Panc1 (cell line): ENCODE measurements around the gene WNK4. TPM values are rescaled to one million over a fixed set of nuclear protein-coding genes. Genes with fewer than 3 reads are reported as not detected.

Experiments used
- ATAC-seq: fragments of 200-7000 bp; cut with Tn5 transposase; 2 replicates; pipeline ENCODE4 v1.9.1; 2020; ENCODE audit warnings: mild to moderate bottlenecking, moderate library complexity
- BruUV-seq: library from RNA; stranded (reverse); fragments of 400-500 nt; replicated peaks from 2 replicates; lab custom pipeline; 2021; lab: Mats Ljungman, UMichigan
- CTCF ChIA-PET: fragments of 300-600 bp; sonication (Branson Sonifier 250); formaldehyde crosslinking; loops from one replicate; lab custom pipeline; 2022; ENCODE audit warnings: antibody characterized with exemption; lab: Charles Lee
- POLR2A ChIA-PET: fragments of 300-600 bp; sonication (Branson Sonifier 250); formaldehyde crosslinking; loops from one replicate; lab custom pipeline; 2022; ENCODE audit warnings: antibody characterized with exemption; lab: Charles Lee
- DNase-seq: peaks from one replicate; pipeline ENCODE4 v3.0.0-alpha.2; 2010; ENCODE audit warnings: low read depth, low spot score
- H3K27ac ChIP-seq: 2 replicates; pipeline ENCODE4 v1.5.1; 2011; ENCODE audit warnings: mild to moderate bottlenecking, low read length, inconsistent platforms
- H3K27me3 ChIP-seq: fragments of 200-500 bp; sonication (Bioruptor generic); 2 replicates; pipeline ENCODE4 v1.6.0; 2014; ENCODE audit warnings: low read length, inconsistent platforms; ENCODE audit not compliant: control insufficient read depth, insufficient read depth
- H3K36me3 ChIP-seq: fragments of 200-500 bp; sonication (Bioruptor generic); 2 replicates; pipeline ENCODE4 v1.5.1; 2014; ENCODE audit warnings: inconsistent platforms, mild to moderate bottlenecking, low read length, moderate library complexity; ENCODE audit not compliant: control insufficient read depth, insufficient read depth
- H3K4me1 ChIP-seq: 2 replicates; pipeline ENCODE4 v1.5.1; 2011; ENCODE audit warnings: inconsistent platforms, mild to moderate bottlenecking, low read length, moderate library complexity; ENCODE audit not compliant: control insufficient read depth, insufficient read depth
- H3K4me3 ChIP-seq, 2 experiments: 2 replicates each; pipeline ENCODE4 v1.5.1; 2011 to 2012; ENCODE audit warnings: low read depth in 2 of 2, low read length in 2 of 2, mild to moderate bottlenecking in 2 of 2, inconsistent platforms in 1 of 2, moderate library complexity in 1 of 2
- H3K9me3 ChIP-seq: fragments of 200-500 bp; sonication (Bioruptor generic); 2 replicates; pipeline ENCODE4 v1.5.1; 2014; ENCODE audit warnings: low read depth, mild to moderate bottlenecking, inconsistent platforms, low read length, moderate library complexity; ENCODE audit not compliant: control insufficient read depth, insufficient read depth
- POLR2AphosphoS5 ChIP-seq: IDR thresholded peaks from 2 replicates; pipeline ENCODE4 v1.6.1; 2012; ENCODE audit warnings: mild to moderate bottlenecking, low read depth, low read length, moderate library complexity
- SIN3A ChIP-seq: IDR thresholded peaks from 2 replicates; pipeline ENCODE4 v1.6.1; 2012; ENCODE audit warnings: low read depth, mild to moderate bottlenecking, low read length, moderate library complexity, borderline replicate concordance; ENCODE audit not compliant: insufficient read depth
- TCF7L2 ChIP-seq: IDR thresholded peaks from 2 replicates; pipeline ENCODE4 v1.6.1; 2011; ENCODE audit warnings: mild to moderate bottlenecking, low read depth, low read length, inconsistent platforms
- in situ Hi-C: cut with HindIII; loops from 2 replicates; pipeline ENCODE4 v1.10.0; 2016; ENCODE audit warnings: low sequenced_read_pairs, low pct_unique_long_range_greater_than_20kb
- intact Hi-C: fragments of 100-400 bp; cut with micrococcal nuclease; formaldehyde crosslinking; loops from one replicate; pipeline ENCODE4 v1.10.0; 2022; ENCODE audit not compliant: unreplicated experiment
- total RNA-seq: library from RNA; stranded (reverse); gene quantifications from one replicate; pipeline ENCODE4 v1.2.1, GENCODE V29; 2021; ENCODE audit not compliant: unreplicated experiment
- TF ChIP-seq, protein P1 (sequence below): fragments of 450-650 bp; IDR thresholded peaks from 2 replicates; pipeline ENCODE4 v1.5.1; 2017; ENCODE audit warnings: mild to moderate bottlenecking
- TF ChIP-seq, protein P2 (sequence below), 2 experiments: IDR thresholded peaks; 2 replicates each; pipeline ENCODE4 v1.6.1; 2011 to 2012; ENCODE audit warnings: low read depth in 2 of 2, control low read depth in 1 of 2, low read length in 1 of 2, mild to moderate bottlenecking in 1 of 2, moderate library complexity in 1 of 2; ENCODE audit not compliant: insufficient read depth in 1 of 2

WNK4 gene
- total RNA-seq, 1 experiment from 2014 or later, result 3.5 TPM

DNA sequence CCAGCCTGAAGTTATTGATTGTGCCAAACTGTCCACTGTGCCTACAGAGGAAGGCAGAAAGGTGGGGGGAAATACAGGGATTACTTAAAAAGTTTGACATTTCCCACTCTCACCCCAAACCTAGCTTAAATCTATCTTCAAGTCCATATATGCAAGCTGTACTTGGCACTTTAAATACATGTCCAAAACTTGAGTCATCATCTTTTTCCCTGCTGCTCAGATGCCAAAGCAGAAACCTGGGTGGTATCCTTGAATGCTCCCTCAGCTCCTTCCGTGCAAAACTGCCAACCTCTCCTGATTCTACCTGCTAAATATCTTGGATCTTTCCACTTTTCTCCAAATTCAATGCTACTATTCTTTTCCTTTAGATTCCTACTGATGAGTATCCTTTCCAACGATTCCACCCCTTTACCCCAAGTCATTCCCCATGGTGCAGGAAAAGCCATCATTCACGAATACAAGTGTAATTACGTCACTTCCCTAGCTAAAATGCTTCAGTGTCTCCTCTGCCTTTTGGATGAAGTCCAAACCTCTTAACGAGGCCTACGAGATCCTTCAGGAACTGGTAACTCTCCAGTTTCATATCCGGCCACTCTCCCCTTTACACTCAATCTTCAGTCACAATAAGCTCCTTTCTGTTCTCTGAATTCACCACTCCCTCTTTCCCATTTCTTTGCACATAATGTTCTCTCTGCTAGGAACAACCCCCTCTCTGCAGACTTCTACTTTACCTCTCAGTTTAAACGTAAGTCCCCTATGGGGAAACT, 34.4 kb downstream of the WNK4 start:
- no peak for ATAC-seq
- Histone ChIP-seq H3K36me3 (peaks cover 7% of the 10 kb centered on the region), H3K27me3 (no peaks in the 10 kb centered on the region), H3K27ac (no peak overlapping the region), H3K9me3 (no peaks in the 10 kb centered on the region), H3K4me3 (no peak overlapping the region), H3K4me1 (no peaks in the 10 kb centered on the region)
- intact Hi-C loops, result no loop called here
- ChIA-PET POLR2A (no interaction called here), CTCF (interaction anchor here (0.5 kb wide), 1 partner anchor 82 kb away, joined by 9 read pairs; no protein-coding TSS in a partner anchor)
- no peak for DNase-seq
- TF ChIP-seq SIN3A (no peak), TCF7L2 (no peak), POLR2AphosphoS5 (no peak)
- TF ChIP-seq, protein P1, sequence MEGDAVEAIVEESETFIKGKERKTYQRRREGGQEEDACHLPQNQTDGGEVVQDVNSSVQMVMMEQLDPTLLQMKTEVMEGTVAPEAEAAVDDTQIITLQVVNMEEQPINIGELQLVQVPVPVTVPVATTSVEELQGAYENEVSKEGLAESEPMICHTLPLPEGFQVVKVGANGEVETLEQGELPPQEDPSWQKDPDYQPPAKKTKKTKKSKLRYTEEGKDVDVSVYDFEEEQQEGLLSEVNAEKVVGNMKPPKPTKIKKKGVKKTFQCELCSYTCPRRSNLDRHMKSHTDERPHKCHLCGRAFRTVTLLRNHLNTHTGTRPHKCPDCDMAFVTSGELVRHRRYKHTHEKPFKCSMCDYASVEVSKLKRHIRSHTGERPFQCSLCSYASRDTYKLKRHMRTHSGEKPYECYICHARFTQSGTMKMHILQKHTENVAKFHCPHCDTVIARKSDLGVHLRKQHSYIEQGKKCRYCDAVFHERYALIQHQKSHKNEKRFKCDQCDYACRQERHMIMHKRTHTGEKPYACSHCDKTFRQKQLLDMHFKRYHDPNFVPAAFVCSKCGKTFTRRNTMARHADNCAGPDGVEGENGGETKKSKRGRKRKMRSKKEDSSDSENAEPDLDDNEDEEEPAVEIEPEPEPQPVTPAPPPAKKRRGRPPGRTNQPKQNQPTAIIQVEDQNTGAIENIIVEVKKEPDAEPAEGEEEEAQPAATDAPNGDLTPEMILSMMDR, result no peak
- TF ChIP-seq, protein P2, sequence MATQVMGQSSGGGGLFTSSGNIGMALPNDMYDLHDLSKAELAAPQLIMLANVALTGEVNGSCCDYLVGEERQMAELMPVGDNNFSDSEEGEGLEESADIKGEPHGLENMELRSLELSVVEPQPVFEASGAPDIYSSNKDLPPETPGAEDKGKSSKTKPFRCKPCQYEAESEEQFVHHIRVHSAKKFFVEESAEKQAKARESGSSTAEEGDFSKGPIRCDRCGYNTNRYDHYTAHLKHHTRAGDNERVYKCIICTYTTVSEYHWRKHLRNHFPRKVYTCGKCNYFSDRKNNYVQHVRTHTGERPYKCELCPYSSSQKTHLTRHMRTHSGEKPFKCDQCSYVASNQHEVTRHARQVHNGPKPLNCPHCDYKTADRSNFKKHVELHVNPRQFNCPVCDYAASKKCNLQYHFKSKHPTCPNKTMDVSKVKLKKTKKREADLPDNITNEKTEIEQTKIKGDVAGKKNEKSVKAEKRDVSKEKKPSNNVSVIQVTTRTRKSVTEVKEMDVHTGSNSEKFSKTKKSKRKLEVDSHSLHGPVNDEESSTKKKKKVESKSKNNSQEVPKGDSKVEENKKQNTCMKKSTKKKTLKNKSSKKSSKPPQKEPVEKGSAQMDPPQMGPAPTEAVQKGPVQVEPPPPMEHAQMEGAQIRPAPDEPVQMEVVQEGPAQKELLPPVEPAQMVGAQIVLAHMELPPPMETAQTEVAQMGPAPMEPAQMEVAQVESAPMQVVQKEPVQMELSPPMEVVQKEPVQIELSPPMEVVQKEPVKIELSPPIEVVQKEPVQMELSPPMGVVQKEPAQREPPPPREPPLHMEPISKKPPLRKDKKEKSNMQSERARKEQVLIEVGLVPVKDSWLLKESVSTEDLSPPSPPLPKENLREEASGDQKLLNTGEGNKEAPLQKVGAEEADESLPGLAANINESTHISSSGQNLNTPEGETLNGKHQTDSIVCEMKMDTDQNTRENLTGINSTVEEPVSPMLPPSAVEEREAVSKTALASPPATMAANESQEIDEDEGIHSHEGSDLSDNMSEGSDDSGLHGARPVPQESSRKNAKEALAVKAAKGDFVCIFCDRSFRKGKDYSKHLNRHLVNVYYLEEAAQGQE (IDR thresholded peaks at IDR 0.05; ENCODE audit: insufficient read depth in 1 of 2, low read depth in 2 of 2, low read length in 1 of 2), result no peak
- in situ Hi-C loops, result no loop called here
- no TSS peak for BruUV-seq

DNA sequence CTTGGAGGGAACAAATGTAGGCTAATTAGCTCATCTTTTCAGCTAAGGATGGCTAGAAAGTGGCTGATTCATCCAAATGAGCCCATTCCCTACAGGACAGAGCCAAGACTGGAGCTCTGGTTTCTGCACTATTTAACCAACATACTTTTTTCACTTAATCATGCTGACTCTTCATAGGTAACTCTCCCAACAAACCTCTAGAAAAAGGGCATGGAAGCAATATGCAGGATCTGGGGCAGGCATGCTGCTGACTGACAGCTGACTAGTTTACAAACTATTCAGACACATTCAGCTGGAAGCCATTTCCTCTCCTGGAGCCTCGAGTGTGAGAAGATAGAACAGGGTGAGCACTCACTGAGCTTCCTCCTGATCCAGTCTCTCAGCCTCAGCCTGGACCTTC, 37.5 kb downstream of the WNK4 start:
- no TSS peak for BruUV-seq
- TF ChIP-seq TCF7L2, result no peak
- ATAC-seq (no peak), DNase-seq (no peak)
- Histone ChIP-seq H3K4me3 (no peak overlapping the region), H3K9me3 (no peaks in the 10 kb centered on the region), H3K27ac (no peak overlapping the region), H3K4me1 (peaks cover 4% of the 10 kb centered on the region), H3K36me3 (peaks cover 7% of the 10 kb centered on the region), H3K27me3 (no peaks in the 10 kb centered on the region)
- ChIA-PET CTCF (interaction anchor here (0.6 to 0.7 kb wide), 2 partner anchors 16 to 121 kb away, joined by 3 to 12 read pairs; no protein-coding TSS in a partner anchor), POLR2A (interaction anchor here (0.5 kb wide), 1 partner anchor 12 kb away, joined by 7 read pairs; no protein-coding TSS in a partner anchor)
- intact Hi-C loops, result no loop called here
- in situ Hi-C loops, result no loop called here

DNA sequence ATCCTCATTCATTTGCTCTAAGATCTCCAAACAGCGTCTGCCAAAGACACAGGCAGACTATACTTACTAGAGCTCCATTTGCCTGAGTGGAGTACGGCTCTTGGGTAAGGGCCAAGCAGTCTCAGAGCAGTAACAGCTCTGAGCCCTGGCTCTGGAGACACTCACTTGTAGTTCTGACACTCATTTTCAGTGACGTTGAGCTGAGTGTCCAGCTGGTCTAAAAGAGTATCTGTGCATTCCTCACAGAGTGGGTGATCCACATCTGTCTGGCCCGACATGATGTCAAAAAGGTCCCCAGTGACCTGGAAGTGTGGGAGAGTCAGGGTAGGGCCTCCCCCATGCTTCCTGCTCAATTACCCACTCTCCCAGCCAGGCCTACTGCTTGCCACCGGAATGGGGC, 38.0 kb downstream of the WNK4 start:
- Histone ChIP-seq H3K27ac (no peak overlapping the region), H3K27me3 (no peaks in the 10 kb centered on the region), H3K4me1 (peaks cover 7% of the 10 kb centered on the region), H3K4me3 (no peak overlapping the region), H3K36me3 (peaks cover 7% of the 10 kb centered on the region), H3K9me3 (no peaks in the 10 kb centered on the region)
- ATAC-seq, result no peak
- intact Hi-C loops, result no loop called here
- in situ Hi-C loops, result no loop called here
- BruUV-seq, result no TSS peak
- CTCF ChIA-PET, result interaction anchor here (0.6 to 0.7 kb wide), 2 partner anchors 16 to 121 kb away, joined by 3 to 12 read pairs; no protein-coding TSS in a partner anchor
- TF ChIP-seq, protein P2 (IDR thresholded peaks at IDR 0.05; ENCODE audit: insufficient read depth in 1 of 2, low read depth in 2 of 2, low read length in 1 of 2), result no peak
- TF ChIP-seq, protein P1, result no peak
- TF ChIP-seq SIN3A, result no peak
- TF ChIP-seq TCF7L2, result no peak
- TF ChIP-seq POLR2AphosphoS5, result no peak
- DNase-seq, result no peak
- POLR2A ChIA-PET, result interaction anchor here (0.5 kb wide), 1 partner anchor 11 kb away, joined by 7 read pairs; no protein-coding TSS in a partner anchor
